NCI-H2227 (cell line): ENCODE measurements around the gene DPP7.

Source experiments
- DNase-seq: peaks from one replicate; lab custom pipeline; 2025; ENCODE audit not compliant: unreplicated experiment; lab: John Stamatoyannopoulos, UW

DPP7 gene

GRCh38 chr9:137095664-137096517 is 18.6 kb downstream of the DPP7 start:
- no peak for DNase-seq

- no peak for DNase-seq
Measured at GRCh38 chr9:137089232-137089947, 25.1 kb downstream of the DPP7 start.

- DNase-seq, result no peak
Measured at GRCh38 chr9:137088121-137088520, 26.4 kb downstream of the DPP7 start.

GRCh38 chr9:137087409-137087925 is 27.1 kb downstream of the DPP7 start:
- DNase-seq, result peak; percentile 21

GRCh38 chr9:137086531-137087408 is 27.8 kb downstream of the DPP7 start, which contains the start of gene MAN1B1:
Gene MAN1B1, plus strand, starts transcription at chr9:137086985. Its CDS starts 15 bp downstream, at chr9:137087000.
- peak; percentile 99 for DNase-seq

- DNase-seq, result peak; percentile 41
Measured at GRCh38 chr9:137085920-137086530, 28.5 kb downstream of the DPP7 start.

GRCh38 chr9:137084526-137084925 is 30.0 kb downstream of the DPP7 start:
- no peak for DNase-seq

GRCh38 chr9:137083394-137084004 is 31.0 kb downstream of the DPP7 start:
- DNase-seq, result no peak

GRCh38 chr9:137082925-137083290 is 31.6 kb downstream of the DPP7 start:
- DNase-seq, result no peak

- DNase-seq, result no peak
Measured at GRCh38 chr9:137082222-137082924, 32.2 kb downstream of the DPP7 start.

- DNase-seq, result no peak
Measured at GRCh38 chr9:137080260-137081122, 34.0 kb downstream of the DPP7 start.

GRCh38 chr9:137079401-137079787 is 35.1 kb downstream of the DPP7 start:
- DNase-seq, result no peak

- no peak for DNase-seq
Measured at GRCh38 chr9:137078701-137079400, 35.7 kb downstream of the DPP7 start.

GRCh38 chr9:137077758-137078693 is 36.5 kb downstream of the DPP7 start:
- DNase-seq, result no peak

GRCh38 chr9:137077010-137077747 is 37.4 kb downstream of the DPP7 start, which contains the start of gene UAP1L1:
Gene UAP1L1, plus strand, starts transcription at chr9:137077517. Its CDS starts 16 bp downstream, at chr9:137077533.
- DNase-seq, result peak; percentile 53

GRCh38 chr9:137076636-137077009 is 37.9 kb downstream of the DPP7 start:
- no peak for DNase-seq
